Activated effector memory CD4-positive, alpha-beta T cell treated with anti-CD3 and anti-CD28 coated beads, Interleukin-2, amount 50 U/mL, for 16 hours (primary cell): Measurements from ENCODE around the gene KCNA10.

Source experiments
- DNase-seq: peaks from one replicate; pipeline ENCODE4 v3.0.0-alpha.2; 2020

Gene KCNA10

DNA sequence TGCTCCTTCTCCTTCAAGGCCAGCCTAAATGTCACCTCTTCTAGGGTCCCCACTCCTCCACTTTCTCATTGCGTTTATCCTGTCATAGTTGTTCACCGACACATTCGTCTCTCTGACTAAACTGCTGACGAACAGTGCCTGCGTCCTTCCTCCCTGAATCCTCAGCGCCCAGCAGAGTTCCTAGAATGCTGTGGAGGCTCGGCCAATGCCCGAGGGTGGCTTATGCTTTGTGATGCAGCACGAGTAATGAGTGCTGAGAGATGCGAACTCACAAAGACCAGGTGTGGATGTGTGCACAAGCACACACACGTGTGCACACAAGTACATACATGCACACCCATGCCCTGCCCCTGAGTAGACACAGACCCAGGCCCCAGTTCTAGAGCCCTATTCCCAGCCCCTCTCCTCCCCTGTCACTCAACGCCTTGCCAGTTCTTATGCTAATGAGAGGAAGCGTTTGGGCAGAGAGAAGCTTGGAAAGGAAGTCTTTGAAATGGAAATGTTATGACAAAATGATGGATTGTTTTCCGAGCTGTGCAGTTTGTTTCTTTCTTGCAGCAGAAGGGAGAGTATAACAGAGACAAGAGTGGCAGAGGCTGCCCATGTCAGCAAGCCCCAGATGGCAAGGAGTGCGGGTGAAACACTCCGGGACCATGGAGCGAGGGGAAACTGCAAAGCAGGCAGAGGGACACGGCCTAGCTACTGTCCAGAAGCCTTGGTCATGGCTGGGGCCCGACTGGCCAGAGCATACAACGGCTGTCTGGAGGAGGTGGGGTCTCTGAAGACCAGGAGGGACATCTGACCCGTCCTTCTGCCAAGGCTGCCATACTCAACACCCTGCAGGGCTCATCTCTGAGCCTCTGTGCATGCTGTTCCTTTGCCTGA, 24.2 kb downstream of the KCNA10 start:
- no peak for DNase-seq

DNA sequence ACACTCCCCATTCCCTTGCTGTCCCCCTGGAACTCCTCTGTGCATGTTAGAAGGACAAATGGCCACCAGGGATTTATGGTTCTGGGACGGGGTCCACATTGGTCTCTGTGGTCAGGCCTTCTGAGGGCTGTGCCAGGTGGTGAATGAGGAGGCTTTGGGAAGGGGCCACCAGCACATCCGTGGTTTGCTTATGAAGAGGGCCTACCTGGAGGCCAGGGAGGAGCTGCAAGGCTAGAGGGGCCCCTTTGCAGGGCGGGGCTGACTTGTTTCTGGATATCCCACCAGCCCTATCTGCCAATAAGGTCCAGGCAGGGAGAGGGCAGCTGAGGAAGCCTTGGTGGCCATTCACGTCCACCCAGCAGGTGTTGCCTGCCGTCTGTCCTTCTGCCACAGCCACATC, 24.9 kb downstream of the KCNA10 start:
- no peak for DNase-seq

DNA sequence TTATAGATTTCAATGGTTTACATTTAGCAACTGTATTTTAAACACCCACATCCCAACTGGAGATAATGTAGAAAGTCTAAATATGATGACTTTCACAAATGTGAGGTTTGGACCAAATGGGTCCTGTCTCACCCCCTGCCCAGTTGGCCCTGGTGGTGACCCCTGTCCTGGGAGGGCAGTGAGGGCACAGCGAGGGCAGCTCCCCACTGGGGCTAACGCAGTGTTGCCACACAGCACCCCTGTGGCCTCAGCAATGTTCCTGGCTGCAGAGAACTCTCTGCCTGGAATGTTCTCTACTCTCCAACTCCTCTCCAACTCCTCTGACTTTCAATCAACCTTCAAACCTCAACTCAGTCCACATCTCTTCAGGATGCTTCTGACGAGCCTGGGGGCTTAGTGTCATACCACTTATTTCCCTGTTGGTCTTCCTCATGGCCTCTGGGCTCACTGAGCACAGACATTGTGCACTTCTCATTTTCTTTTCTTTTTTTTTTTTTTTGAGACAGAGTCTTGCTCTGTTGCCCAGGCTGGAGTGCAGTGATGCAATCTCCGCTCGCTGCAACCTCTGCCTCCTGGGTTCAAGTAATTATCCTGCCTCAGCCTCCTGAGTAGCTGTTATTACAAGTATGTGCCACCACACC, 25.8 kb downstream of the KCNA10 start:
- DNase-seq, result no peak

DNA sequence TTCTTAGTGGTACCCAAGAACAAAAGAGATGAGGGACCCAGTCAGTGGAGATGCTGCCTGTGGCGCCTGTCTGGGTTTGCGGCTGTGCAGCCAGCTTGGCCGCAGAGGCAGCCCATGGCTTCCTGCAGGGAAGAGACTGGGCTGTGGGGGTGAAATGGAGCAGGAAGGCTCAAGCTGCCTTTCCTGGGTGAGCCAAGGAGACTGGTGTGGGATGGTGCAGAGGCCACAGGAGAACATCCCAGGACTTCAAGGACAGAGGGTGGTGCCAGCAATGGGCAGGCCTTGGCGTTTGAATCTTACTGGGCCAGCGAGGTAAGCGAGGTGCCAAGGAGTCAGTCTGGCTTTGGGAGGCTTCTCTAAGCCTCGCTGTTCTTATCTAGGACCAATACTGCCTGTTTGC, 26.4 kb downstream of the KCNA10 start:
- no peak for DNase-seq

DNA sequence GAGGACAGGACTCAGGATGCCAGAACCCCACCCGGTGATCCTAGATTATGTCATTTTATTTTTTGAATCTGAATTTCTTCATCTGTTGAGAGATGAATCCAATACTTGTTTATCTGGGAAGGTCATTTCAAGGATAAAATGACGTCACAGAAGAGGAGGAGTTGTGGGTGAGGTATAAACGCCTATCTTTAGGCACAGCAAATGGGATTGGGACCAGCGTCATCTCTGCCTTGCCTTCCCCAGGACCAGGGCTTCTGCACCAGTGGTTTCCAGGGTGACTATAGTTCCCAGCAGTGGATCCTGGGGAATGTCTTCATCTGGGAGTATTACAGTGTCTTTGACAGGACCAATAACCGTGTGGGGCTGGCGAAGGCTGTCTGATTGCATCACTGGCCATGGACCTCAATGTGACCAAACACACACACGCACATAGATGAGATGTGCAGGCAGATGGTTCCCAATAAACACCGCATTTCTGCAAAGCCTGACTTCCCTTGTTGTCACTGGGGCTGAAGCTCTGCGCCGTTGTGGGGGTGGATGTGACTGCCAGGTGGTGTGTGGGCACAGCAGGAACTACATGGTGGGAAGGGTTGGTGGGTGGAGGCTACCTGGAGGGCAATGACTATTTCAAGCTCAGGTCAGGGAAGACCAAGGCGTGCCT, 28.1 kb downstream of the KCNA10 start:
- DNase-seq, result no peak

DNA sequence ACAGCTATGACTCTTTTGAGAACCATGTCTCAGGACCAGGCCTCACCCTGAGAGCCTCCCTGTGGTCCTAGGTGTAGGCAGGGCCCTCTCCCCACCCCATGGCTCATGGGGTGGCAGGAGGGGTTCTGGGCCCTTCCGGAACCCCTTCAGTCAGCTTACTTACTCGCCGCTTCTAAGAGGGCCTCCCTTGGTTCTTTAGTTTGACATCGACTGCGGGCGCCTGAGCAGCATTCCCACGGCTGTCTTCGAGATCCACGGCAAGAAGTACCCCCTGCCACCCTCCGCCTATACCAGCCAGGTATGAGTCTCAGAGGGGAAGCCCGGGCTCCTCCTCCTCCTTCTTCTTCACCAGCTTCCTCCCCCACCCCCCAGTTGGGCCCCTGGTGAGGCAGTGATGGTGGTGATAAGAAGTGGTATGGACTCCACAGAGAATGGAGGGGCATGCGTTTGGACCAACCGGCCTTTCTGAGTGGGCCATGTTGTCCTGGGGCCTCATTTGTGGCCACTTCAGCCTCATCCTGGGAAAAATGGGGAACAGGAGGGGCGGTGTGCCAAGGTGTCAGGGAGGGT, 28.9 kb downstream of the KCNA10 start:
- no peak for DNase-seq

DNA sequence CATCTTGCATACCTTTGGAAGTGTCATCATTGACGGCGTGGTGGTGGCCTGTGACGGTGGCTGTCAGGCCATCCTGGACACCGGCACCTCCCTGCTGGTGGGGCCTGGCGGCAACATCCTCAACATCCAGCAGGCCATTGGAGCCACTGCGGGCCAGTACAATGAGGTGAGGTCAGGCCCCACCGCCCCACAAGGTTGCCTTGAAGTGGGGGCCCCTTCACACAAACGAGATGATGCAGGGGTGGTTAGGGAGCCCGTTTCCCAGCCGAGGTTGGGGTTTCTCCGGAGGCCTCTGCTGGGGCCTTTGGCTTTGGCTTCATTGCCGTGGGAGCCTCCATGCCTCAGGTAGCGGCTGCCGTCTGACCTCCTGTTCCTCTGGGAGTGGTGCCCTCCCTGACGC, 29.6 kb downstream of the KCNA10 start:
- no peak for DNase-seq

DNA sequence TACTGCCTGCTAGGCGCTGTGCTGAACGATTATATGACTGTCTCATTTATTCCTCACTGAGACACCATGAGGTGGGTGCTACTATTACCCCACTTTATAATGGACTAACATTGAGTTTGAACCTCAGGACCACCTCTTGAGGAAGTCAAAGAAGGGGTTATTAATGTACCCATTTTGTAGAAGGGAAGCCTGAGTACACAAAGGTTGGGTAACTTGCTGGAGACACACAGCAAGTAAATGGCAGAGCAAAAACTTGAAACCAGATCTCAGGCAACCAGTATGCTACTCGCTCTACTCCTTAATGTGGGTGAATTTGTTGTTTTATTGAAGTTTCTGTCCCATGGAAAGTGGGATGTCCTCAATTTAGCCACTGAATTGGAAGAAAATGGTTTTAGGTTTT, 30.1 kb downstream of the KCNA10 start:
- DNase-seq, result no peak

DNA sequence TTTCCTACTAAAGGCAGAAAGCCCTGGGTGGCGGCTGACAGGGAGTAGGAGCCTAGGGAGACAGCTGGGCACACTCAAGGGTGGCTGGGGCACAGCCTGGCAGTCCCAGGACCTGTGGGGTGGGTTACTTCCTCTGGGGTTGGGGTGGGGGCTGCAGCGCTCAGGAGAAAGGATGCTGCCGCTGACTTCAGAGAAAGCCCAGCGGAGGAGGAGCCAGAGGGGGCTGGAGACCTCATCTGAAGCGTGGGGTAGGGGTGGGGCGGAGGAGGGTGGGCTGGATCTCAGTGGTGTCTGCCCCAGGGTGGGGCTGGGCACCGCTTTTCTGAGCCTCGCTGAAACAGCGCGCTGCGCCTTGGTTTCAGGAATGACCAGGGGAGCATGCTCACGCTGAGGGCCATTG, 30.8 kb downstream of the KCNA10 start:
- DNase-seq, result no peak

DNA sequence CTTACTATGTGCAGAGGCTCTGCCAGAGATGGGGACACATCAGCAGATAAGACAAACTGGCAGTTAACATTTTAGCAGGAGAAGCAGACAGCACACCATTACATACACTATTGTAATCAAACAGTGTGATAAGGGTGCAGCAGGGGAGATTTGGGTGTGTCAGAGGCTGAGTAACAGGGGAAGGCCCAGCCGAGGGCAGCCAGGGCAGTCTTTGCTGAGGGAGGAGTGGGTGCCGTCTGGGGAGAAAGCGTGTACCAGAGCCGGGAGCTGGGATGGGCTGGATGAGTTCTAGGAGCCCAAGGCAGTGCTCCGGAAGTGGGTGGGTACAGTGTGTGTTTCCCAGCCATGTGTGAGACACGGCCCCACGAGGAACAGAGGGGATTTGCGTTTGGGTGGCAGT, 31.2 kb downstream of the KCNA10 start:
- no peak for DNase-seq

DNA sequence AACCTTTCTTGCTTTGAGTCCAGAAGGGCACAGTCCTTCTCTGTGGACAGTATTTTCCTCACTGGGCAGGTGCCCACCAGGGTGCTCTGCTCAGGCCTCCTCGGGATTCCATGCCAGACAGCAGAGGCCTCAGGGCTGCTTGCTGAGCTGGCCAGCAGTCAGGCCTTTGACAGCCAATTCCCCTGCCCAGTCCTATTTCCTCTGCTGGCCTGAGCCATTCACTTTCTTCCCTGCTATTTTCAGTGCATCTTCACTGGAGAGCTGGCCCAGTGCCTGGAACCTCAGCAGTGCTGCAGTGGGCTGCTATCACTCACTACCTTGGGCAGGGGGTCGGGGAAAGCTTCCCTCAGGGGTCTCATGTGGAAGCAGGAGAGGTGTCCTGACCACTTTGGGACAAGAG, 33.2 kb downstream of the KCNA10 start:
- no peak for DNase-seq

DNA sequence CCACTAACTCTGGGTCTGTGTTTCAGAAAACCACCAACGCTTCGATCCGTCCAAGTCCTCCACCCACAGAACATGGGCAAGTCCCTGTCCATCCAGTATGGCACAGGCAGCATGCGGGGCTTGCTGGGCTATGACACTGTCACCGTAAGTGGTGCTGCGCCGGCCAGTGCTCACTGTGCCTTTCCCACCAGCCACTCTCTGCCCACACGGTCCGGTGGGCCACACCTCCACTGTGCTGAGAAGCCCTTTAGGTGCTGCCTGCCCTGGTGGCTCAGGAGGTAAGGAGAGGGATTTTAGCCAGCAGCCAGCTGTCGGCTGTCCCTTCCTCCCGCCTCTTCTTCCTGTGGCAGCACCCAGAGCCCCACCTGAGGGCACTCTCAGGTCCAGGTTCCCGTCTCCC, 34.2 kb downstream of the KCNA10 start:
- DNase-seq, result no peak

DNA sequence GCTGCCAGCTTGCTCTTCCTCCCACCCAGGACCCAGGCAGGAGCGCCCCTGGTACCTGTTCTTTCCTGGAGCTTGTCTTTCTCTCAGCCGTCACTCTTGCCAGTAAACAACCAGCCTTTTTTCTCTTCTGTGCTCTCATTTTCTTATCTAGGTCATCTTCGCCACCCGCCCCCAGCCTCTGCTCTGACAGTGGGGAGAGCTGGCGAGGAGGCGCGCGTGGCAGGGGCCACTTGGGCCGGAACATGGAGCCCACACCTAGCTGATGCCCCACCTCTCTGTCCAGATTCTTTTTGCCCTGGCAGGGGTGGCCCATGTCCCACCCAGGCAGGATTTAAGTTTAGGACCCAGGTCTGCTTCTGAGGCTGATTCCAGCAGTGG, 35.7 kb downstream of the KCNA10 start:
- DNase-seq, result no peak

DNA sequence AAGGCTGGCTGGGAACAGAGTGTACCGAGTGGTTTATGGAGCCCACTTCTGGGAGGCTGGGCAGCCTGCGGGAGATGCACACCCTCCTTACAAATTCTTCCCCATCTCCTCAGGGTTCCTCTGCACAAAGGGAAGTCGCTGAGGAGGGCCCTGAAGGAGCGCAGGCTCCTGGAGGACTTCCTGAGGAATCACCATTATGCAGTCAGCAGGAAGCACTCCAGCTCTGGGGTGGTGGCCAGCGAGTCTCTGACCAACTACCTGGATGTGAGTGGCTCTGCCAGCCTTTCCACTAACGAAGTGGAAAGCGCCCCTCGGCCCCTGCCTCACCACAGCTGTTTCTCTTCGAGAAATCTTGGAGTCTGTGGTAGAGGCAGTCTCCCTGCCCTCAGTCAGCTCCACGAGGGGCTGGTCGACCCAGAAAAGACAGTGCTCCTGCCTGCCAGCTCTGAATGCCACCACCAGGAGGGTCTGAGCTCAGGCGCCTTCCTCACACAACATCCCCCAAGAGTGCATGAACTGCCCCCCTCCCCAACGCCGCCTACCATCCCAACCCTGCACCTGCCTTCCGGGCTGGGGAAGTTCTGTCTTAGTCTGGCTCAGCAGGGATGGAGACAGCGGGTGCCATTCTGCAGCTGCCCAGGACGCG, 36.2 kb downstream of the KCNA10 start:
- DNase-seq, result no peak

DNA sequence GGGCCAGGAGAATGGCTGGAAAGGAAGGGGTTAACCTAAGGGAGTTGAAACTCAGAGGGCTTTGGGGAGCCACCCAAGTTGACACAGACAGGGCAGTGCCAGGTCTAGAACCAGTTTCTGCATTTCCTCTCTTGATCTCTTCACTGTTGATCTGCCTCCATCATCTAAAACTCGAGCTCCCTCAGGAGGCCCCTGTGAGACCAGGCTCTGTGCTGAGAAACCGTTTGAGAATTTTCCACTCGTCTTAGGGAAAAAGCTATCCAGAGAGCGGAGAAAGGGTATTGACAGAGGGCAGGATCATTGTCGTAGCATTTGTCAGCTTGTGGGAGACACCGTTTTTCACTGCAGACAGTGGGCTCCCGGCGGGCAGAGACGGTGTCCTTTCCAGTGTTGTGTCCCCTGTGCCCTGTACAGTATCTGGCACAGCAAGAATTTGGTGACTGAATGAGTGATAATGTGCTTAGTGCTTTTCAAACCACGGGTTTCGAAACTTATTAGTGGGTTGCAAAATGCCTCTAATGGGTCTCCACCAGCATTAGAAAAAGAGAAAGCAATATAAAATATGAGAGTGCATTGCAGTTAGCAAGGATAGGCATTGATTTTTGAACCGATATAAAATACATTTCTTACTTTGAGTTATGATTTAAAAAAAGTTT, 36.9 kb downstream of the KCNA10 start:
- no peak for DNase-seq

DNA sequence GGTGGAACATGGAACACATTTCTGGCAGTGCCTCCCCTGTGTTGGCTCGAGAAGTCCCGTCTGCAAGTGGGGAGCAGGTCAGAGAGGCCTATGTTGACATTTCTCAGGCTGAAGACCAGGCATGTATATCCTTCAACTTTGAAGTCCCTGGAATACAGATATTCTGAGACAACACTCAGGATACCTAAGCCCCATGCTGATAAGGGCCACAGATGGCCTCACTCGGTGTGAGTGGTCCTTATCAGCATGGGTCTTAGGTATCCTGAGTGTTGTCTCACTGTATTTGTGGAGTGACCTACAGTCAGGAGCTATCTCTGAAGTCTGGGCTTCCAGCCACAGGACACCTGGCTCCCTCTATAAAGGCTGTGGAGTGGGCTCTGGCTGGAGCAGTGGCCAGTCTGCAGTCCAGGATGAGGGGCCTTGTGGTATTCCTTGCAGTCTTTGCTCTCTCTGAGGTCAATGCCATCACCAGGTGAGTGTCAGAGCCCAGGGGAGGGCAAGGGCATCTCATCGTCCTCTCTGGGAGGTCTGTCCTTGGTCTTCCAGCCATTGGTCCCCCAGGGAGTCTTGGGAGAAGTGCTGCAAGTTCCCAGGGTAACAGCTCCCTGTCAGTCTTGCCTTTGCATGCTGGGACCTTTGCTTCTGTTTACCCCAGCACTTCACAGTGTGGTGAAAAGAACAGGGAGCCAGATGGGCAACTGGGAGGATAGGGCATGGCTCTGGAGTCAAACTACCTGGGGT, 38.4 kb downstream of the KCNA10 start:
- DNase-seq, result no peak

DNA sequence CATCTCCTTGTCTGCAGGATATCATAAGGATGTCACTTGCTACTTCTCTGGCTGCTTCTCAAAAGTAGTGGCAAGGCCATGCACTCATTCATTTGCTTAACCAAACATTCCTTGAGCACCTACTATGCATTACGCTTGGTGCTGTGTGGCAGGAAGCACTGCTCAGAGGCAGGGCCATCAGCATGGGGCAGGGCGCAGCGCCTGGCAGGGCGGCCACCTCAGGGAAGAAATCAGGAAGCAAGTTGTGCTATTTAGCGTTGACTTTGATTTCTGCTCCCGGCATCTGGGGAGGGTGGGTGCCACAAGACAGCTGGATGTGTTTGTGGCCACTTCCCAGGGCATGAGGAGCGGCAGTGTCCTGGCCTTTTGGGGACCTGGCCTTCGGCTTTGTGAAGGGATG, 40.1 kb downstream of the KCNA10 start:
- no peak for DNase-seq

DNA sequence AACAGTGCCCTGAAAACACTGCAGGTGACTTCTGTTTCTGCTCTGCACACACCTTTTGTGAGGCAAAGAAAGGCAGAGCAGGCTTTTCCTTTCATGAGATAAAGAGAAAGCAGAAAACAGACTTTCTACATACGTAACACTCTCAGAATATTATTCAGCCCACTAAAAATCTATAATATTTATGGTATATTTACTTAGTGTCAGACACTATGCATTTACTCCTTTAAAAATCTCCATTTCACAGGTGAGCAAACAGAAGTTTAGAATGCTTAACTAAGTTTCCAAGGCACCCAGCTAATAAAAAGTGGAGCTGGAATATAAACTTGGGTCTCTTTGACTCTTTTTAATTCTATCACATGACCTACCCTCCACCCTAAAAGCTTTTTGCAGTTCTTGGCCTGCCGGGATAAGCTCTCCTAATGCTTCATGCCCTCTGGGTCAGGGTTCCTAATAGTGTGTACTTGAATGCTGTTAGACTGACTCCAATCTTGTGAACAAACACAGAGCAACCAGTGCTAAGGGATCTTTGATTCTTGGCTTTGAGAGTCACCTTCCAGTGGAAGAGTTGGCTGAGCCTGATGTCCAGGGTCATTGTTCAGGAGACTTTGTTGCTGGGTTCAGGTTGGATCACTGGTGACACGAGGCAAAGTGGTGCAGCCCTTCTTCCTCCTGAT, 40.9 kb downstream of the KCNA10 start:
- no peak for DNase-seq

DNA sequence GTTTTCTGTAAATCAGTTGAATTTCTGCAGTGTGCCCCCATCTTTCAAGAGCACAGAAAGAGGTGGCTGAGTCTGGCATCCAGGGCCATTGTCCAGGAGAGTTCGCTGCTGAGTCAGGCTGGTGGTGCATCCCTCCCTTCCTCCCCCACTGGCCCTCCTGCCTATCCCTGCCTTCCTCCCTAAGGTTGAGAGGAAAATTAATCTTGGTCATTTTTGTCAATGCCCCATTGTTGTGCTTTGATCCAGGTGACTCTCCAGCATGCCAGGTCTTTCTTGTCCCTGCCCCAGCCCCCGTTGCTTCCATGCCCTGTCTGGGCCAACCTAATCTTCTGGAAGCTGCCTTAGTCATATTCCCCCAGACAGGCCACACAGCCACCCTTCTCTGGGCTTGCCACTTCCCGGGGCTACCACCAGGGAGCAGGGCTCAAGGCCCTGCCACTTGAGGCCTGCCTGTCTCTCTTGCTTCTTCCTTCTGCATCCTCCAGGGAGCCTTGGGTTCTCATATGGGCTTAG, 41.5 kb downstream of the KCNA10 start:
- no peak for DNase-seq

DNA sequence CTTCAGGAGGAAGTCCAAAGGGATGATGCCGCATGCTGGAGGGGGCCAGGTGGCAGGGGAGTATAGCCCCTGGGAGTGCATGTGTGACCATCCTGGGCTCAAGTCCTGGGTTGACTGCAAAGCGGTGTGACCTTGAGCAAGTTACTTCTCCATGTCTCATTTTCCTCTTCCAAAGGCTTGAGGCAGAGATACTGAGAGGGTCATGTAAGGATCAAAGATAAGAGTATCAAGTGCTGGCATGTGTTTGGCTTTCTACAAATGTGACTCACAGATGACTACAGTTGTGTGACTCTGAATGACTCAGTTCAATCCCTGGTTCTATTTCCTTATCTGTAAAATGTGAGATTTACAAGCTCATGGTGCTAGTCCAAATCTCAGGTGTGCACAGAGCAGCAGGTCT, 41.9 kb downstream of the KCNA10 start:
- DNase-seq, result no peak
